HepG2 (cell line): ENCODE measurements around the gene IARS2. TPM values are rescaled to one million over a fixed set of nuclear protein-coding genes. Genes with fewer than 3 reads are reported as not detected.

Source experiments
- ATAC-seq: fragments of 200-7000 bp; cut with Tn5 transposase; 3 replicates; pipeline ENCODE4 v1.9.1; 2020; ENCODE audit warnings: mild to moderate bottlenecking, moderate library complexity
- BruUV-seq: library from RNA; stranded (reverse); fragments of 400-500 nt; replicated peaks from 2 replicates; lab custom pipeline; 2021; lab: Mats Ljungman, UMichigan
- CTCF ChIA-PET: fragments of 300-600 bp; formaldehyde crosslinking; extraction: SDS; loops from one replicate; lab custom pipeline; 2021; ENCODE audit warnings: low total read pairs, inconsistent platforms, low intra/inter-chr PET ratio; lab: Yijun Ruan, JAX
- POLR2A ChIA-PET: fragments of 350-600 bp; sonication (Branson Sonifier 250); formaldehyde crosslinking; loops from one replicate; lab custom pipeline; 2020; ENCODE audit warnings: antibody characterized with exemption, inconsistent platforms; lab: Yijun Ruan, JAX
- DNase-seq: peaks from one replicate; pipeline ENCODE4 v3.0.0-alpha.2; 2015; ENCODE audit warnings: low spot score
- FAIRE-seq: peaks from 3 replicates; lab custom pipeline; 2011; peaks lifted over from hg19 to GRCh38; lab: Jason Lieb, UNC
- H2AFZ ChIP-seq: one replicate; pipeline ENCODE4 v1.6.1; 2011; ENCODE audit warnings: low read length, inconsistent platforms
- H3K27ac ChIP-seq: fragments of 300-600 bp; 3 replicates; pipeline ENCODE4 v1.8.0; 2011; ENCODE audit warnings: mixed run types, mild to moderate bottlenecking, mixed read lengths, low read length, inconsistent platforms; ENCODE audit not compliant: insufficient read depth; ENCODE audit errors: extremely low read length
- H3K27me3 ChIP-seq, 2 experiments: fragments of 200-600 bp in 1 of 2; 2 replicates in 1 of 2; 3 replicates in 1 of 2; pipeline versions ENCODE4 v1.6.0 to v1.8.0; 2011; ENCODE audit warnings: low read length in 2 of 2, mild to moderate bottlenecking in 2 of 2, moderate library complexity in 2 of 2, inconsistent platforms in 1 of 2; ENCODE audit not compliant: insufficient read depth in 2 of 2, control insufficient read depth in 1 of 2
- H3K36me3 ChIP-seq, 2 experiments: fragments of 200-600 bp in 1 of 2; replicated peaks in 1 of 2; 2 replicates in 1 of 2; 3 replicates in 1 of 2; pipeline versions ENCODE4 v1.5.1 to v1.8.0; 2011; ENCODE audit warnings: low read length in 2 of 2, inconsistent platforms in 1 of 2; ENCODE audit not compliant: insufficient read depth in 2 of 2, control insufficient read depth in 1 of 2
- H3K4me1 ChIP-seq: 2 replicates; pipeline ENCODE4 v1.5.1; 2012; ENCODE audit warnings: low read length, inconsistent platforms; ENCODE audit not compliant: insufficient read depth
- H3K4me2 ChIP-seq: 2 replicates; pipeline ENCODE4 v1.6.0; 2011; ENCODE audit warnings: low read depth, low read length, inconsistent platforms
- H3K4me3 ChIP-seq, 3 experiments: fragments of 200-600 bp in 1 of 3; sonication (generic), shearing (Covaris generic) in 1 of 3; replicated peaks in 1 of 3; 2 replicates each; pipeline ENCODE4 v1.5.1; 2011 to 2016; ENCODE audit warnings: low read length in 3 of 3, inconsistent platforms in 2 of 3, low read depth in 2 of 3, mild to moderate bottlenecking in 2 of 3, control low read depth in 1 of 3, mixed read lengths in 1 of 3; ENCODE audit not compliant: insufficient read depth in 1 of 3
- H3K79me2 ChIP-seq: one replicate; pipeline ENCODE4 v1.6.1; 2011; ENCODE audit warnings: low read length, inconsistent platforms; ENCODE audit not compliant: insufficient read depth
- H3K9ac ChIP-seq: 2 replicates; pipeline ENCODE4 v1.6.0; 2011; ENCODE audit warnings: mild to moderate bottlenecking, low read depth, low read length, inconsistent platforms; ENCODE audit not compliant: insufficient read depth
- H3K9me3 ChIP-seq: 2 replicates; pipeline ENCODE4 v1.5.1; 2012; ENCODE audit warnings: mild to moderate bottlenecking, low read length
- H4K20me1 ChIP-seq: 2 replicates; pipeline ENCODE4 v1.6.0; 2011; ENCODE audit warnings: inconsistent platforms, mild to moderate bottlenecking, low read length, moderate library complexity; ENCODE audit not compliant: insufficient read depth
- ATRX ChIP-seq: sonication (generic); formaldehyde crosslinking; IDR thresholded peaks from 2 replicates; pipeline ENCODE4 v1.4.0; 2020; ENCODE audit warnings: missing genetic modification reagents, borderline replicate concordance
- KDM2A ChIP-seq: sonication (generic); formaldehyde crosslinking; IDR thresholded peaks from 2 replicates; pipeline ENCODE4 v1.4.0; 2020; ENCODE audit warnings: low read depth, missing genetic modification reagents, borderline replicate concordance
- PAX8 ChIP-seq: sonication (generic); formaldehyde crosslinking; IDR thresholded peaks from 2 replicates; pipeline ENCODE4 v1.8.0; 2022; ENCODE audit warnings: mild to moderate bottlenecking, missing genetic modification reagents, borderline replicate concordance
- PRDM4 ChIP-seq: sonication (generic); formaldehyde crosslinking; IDR thresholded peaks from 2 replicates; pipeline ENCODE4 v1.9.0; 2021; ENCODE audit warnings: missing genetic modification reagents, borderline replicate concordance
- SKIL ChIP-seq: sonication (generic); formaldehyde crosslinking; IDR thresholded peaks from 2 replicates; pipeline ENCODE4 v1.8.0; 2022; ENCODE audit warnings: missing genetic modification reagents, mild to moderate bottlenecking, moderate library complexity, borderline replicate concordance
- SMC3 ChIP-seq: IDR thresholded peaks from 2 replicates; pipeline ENCODE4 v1.6.1; 2011; ENCODE audit warnings: low read length, improper control_type of control experiment
- SNAPC4 ChIP-seq: sonication (generic); formaldehyde crosslinking; IDR thresholded peaks from 2 replicates; pipeline ENCODE4 v1.4.0; 2020; ENCODE audit warnings: mild to moderate bottlenecking, missing genetic modification reagents
- SP4 ChIP-seq: sonication (generic); formaldehyde crosslinking; IDR thresholded peaks from 2 replicates; pipeline ENCODE4 v1.8.1; 2023; ENCODE audit warnings: mild to moderate bottlenecking, missing genetic modification reagents
- TGIF2 ChIP-seq: IDR thresholded peaks from 2 replicates; pipeline ENCODE4 v1.6.1; 2016; ENCODE audit warnings: control low read depth, missing compliant biosample characterization
- TP53 ChIP-seq: sonication (generic); formaldehyde crosslinking; conservative IDR thresholded peaks from 2 replicates; pipeline ENCODE4 v1.4.0; 2020; ENCODE audit warnings: missing genetic modification reagents
- ZFP37 ChIP-seq: sonication (generic); formaldehyde crosslinking; IDR thresholded peaks from 2 replicates; pipeline ENCODE4 v1.4.0; 2020; ENCODE audit warnings: missing genetic modification reagents, borderline replicate concordance
- ZNF251 ChIP-seq: sonication (generic); formaldehyde crosslinking; IDR thresholded peaks from 2 replicates; pipeline ENCODE4 v1.9.0; 2021; ENCODE audit warnings: mild to moderate bottlenecking, missing genetic modification reagents
- ZNF350 ChIP-seq: sonication (generic); formaldehyde crosslinking; IDR thresholded peaks from 2 replicates; pipeline ENCODE4 v1.4.0; 2020; ENCODE audit warnings: mild to moderate bottlenecking, low read depth, missing genetic modification reagents, borderline replicate concordance
- ZNF441 ChIP-seq: sonication (generic); formaldehyde crosslinking; IDR thresholded peaks from 2 replicates; pipeline ENCODE4 v1.7.0; 2021; ENCODE audit warnings: missing genetic modification reagents, borderline replicate concordance
- WGBS: methylation state at CpG from one replicate; pipeline ENCODE4 v1.1.6; 2017; ENCODE audit warnings: low lambda C conversion rate; 5-methylcytosine and 5-hydroxymethylcytosine counted together
- in situ Hi-C: cut with HindIII; loops from 2 replicates; pipeline ENCODE4 v1.10.0; 2017; ENCODE audit warnings: low pct_unique_long_range_greater_than_20kb; ENCODE audit not compliant: extremely low pct_ligation_motif_present
- intact Hi-C: fragments of 100-400 bp; cut with micrococcal nuclease; formaldehyde crosslinking; loops from one replicate; pipeline ENCODE4 v1.10.0; 2022; ENCODE audit not compliant: unreplicated experiment
- polyA plus RNA-seq, 8 experiments: library from polyadenylated mRNA; depleted of rRNA in 3 of 8; stranded (reverse) in 7 of 8; unstranded in 1 of 8; fragments of >200 nt; fragmentation: Illumina TruSeq in 4 of 8; extraction: Trizol in 4 of 8; gene quantifications; 2 replicates each; pipeline versions ENCODE4 v1.2.1 to v1.2.3, GENCODE V29; 2011 to 2016; ENCODE audit warnings: low read depth in 4 of 8, missing spikeins in 1 of 8, mixed read lengths in 1 of 8; ENCODE audit not compliant: insufficient read depth in 1 of 8
- total RNA-seq, 5 experiments: library from RNA; depleted of rRNA; stranded (reverse); fragments of >200 nt; fragmentation: Illumina TruSeq; extraction: Trizol; gene quantifications; 2 replicates each; pipeline ENCODE4 v1.2.3, GENCODE V29; 2016; ENCODE audit warnings: low read depth in 1 of 5

The IARS2 gene
- total and polyA plus RNA-seq, 2 of the 13 experiments (the other 11 are each of a cell fraction or from before 2014, with no cell fraction given), result 28.6 to 122 TPM

DNA sequence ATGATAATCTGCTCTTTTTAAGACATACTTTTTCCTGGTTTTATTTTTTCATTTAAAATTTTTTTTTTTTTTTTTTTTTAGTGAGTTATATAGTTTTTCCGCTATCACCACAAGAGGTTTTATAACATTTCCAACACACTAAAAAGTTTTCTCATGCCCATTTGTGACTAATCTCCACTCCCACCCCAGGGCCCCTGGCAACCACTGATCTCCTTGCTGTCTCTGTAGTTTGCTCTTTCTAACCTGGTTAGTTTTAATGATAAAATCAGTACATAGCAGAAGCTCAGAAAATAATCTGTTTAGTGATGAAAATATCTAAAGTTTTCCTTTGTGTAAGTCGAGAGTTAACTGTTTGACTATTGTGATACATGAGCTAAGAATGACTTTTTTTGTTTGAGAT is 41.8 kb downstream of the IARS2 start:
- Histone ChIP-seq H2AFZ (no peak overlapping the region), H3K4me3 (no peak overlapping the region), H3K4me1 (no peaks in the 10 kb centered on the region), H3K36me3 (peaks cover 5 to 66% of the 10 kb centered on the region in 2 experiments)
- POLR2A ChIA-PET, result no interaction called here
- no peak for TF ChIP-seq KDM2A (CRISPR knock-in tag)
- TF ChIP-seq SMC3, result no peak
- TF ChIP-seq ZFP37 (CRISPR knock-in tag), result no peak
- no peak for TF ChIP-seq PRDM4 (CRISPR knock-in tag)
- no peak for TF ChIP-seq SKIL (CRISPR knock-in tag)
- no peak for TF ChIP-seq ZNF350
- no peak for TF ChIP-seq SNAPC4 (CRISPR knock-in tag)
- no peak for TF ChIP-seq PAX8 (CRISPR knock-in tag)
- TF ChIP-seq TP53 (CRISPR knock-in tag), result no peak
- TF ChIP-seq ZNF441 (CRISPR knock-in tag), result no peak
- no peak for TF ChIP-seq ZNF251 (CRISPR knock-in tag)
- TF ChIP-seq ATRX (CRISPR knock-in tag), result no peak
- no peak for TF ChIP-seq SP4 (CRISPR knock-in tag)
- TF ChIP-seq TGIF2, result no peak
- TF ChIP-seq, all 625 proteins: peak for 0
- intact Hi-C loops, result no loop called here
- Histone ChIP-seq H3K4me2 (no peak overlapping the region), H4K20me1 (no peaks in the 10 kb centered on the region), H3K27ac (no peak overlapping the region), H3K79me2 (no peaks in the 10 kb centered on the region), H3K27me3 (no peaks in the 10 kb centered on the region), H3K9me3 (no peaks in the 10 kb centered on the region), H3K9ac (no peak overlapping the region)
- DNase-seq (no peak), FAIRE-seq (no peak), ATAC-seq (no peak)
- BruUV-seq, result no TSS peak
- in situ Hi-C loops, result no loop called here
- WGBS, result 96% methylated on average over 2 of the region's 2 CpGs
- CTCF ChIA-PET, result no interaction called here
